ENCODE results near the gene EVA1B.

- no peak for TF ChIP-seq CTCF (IDR thresholded peaks at IDR 0.05)
- TF ChIP-seq POLR2A (IDR thresholded peaks at IDR 0.05), result no peak
Observed at GRCh38 chr1:36352125-36352909, 28.9 kb upstream of the EVA1B start.
